Smooth muscle cell of the coronary artery (primary cell): ENCODE data around the gene UMODL1. TPM values are rescaled to one million over a fixed set of nuclear protein-coding genes. Genes with fewer than 3 reads are reported as not detected.

Source experiments
- total RNA-seq: library from RNA; depleted of rRNA; stranded (reverse); fragments of >200 nt; gene quantifications from 2 replicates; pipeline ENCODE4 v1.2.3, GENCODE V29; 2014; ENCODE audit warnings: low replicate concordance

UMODL1 gene, protein sequence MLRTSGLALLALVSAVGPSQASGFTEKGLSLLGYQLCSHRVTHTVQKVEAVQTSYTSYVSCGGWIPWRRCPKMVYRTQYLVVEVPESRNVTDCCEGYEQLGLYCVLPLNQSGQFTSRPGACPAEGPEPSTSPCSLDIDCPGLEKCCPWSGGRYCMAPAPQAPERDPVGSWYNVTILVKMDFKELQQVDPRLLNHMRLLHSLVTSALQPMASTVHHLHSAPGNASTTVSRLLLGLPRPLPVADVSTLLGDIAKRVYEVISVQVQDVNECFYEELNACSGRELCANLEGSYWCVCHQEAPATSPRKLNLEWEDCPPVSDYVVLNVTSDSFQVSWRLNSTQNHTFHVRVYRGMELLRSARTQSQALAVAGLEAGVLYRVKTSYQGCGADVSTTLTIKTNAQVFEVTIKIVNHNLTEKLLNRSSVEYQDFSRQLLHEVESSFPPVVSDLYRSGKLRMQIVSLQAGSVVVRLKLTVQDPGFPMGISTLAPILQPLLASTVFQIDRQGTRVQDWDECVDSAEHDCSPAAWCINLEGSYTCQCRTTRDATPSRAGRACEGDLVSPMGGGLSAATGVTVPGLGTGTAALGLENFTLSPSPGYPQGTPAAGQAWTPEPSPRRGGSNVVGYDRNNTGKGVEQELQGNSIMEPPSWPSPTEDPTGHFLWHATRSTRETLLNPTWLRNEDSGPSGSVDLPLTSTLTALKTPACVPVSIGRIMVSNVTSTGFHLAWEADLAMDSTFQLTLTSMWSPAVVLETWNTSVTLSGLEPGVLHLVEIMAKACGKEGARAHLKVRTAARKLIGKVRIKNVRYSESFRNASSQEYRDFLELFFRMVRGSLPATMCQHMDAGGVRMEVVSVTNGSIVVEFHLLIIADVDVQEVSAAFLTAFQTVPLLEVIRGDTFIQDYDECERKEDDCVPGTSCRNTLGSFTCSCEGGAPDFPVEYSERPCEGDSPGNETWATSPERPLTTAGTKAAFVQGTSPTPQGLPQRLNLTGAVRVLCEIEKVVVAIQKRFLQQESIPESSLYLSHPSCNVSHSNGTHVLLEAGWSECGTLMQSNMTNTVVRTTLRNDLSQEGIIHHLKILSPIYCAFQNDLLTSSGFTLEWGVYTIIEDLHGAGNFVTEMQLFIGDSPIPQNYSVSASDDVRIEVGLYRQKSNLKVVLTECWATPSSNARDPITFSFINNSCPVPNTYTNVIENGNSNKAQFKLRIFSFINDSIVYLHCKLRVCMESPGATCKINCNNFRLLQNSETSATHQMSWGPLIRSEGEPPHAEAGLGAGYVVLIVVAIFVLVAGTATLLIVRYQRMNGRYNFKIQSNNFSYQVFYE
- total RNA-seq = under 0.01 TPM in 1 of 2 replicates, not detected in the other

DNA sequence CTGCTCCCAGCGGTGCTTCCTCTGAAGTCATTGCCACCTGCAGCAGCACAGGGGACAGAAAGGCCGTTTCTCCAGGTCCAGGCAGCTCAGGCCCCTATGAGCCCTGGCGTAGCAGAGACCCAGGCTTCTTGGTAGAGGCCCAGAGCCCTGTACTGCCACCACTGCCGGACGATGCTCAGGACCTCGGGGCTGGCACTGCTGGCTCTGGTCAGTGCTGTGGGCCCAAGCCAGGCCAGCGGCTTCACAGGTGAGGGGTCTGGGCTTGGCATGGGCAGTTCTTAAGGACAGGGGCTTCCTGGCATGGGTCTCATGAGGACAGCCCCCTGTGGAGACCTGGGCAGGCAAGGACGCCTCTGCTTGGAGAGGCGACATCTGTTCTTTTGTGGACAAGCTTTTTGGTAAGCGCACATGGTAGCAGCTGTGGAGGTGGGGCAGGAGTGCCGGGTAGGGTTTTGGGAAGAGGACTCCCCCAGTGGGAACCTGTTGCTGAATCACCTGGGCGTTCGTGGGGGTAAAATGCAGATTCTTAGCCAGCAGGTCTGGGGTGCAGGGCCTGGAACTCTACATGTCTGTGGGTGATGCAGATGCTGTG lies at the start of gene UMODL1:
UMODL1 (plus strand) TSS at position 172 of the 592 bp plus-strand sequence; CDS start at position 172, 0 bp downstream.

Other genes starting within 250 kb of the UMODL1 start
- gene PRDM15, start 192.0 kb upstream of the UMODL1 start, total RNA-seq = 3.9 and 12.1 TPM in 2 replicates
- gene C2CD2, start 117.3 kb upstream of the UMODL1 start, total RNA-seq = 17.9 and 23.2 TPM in 2 replicates
- 3.2 and 3.4 TPM in 2 replicates for gene ZBTB21, start 61.0 kb upstream of the UMODL1 start, total RNA-seq
- 0.59 and 15.9 TPM in 2 replicates for gene ABCG1, start 147.8 kb downstream of the UMODL1 start, total RNA-seq
- gene TFF3, start 244.1 kb downstream of the UMODL1 start, total RNA-seq = 0.47 TPM in 1 of 2 replicates, not detected in the other